Measurements from ENCODE around the gene FBXW10.
"Not testable (repeated sequence)": the region's sequence is repeated elsewhere in the genome, so short reads cannot be mapped to it uniquely, and the experiment has no call there.

FBXW10 gene

GRCh38 chr17:18821430-18821829 is 77.6 kb downstream of the FBXW10 start:
- in situ Hi-C loops (cut with HindIII; ENCODE audit: low sequenced_read_pairs), result not testable (repeated sequence)

DNA sequence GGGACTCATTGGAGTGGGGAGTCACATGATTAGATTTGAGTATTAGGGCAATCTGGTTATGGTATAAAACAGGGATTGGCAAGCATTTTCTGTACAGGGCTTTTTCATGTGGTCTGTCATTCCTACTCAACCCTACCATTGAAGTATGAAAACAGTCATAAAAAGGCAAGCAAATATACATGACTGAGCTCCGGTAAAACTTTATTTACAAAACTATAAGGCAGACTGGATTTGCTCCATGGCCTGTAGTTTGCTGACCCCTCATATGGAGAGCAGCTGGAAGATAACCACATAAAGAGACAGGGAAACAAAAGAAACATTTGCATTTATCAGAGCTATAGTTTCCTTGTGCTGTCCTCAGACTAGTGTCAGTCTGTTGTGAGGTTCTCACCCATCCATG is 83.8 kb downstream of the FBXW10 start:
- in situ Hi-C loops (cut with HindIII; ENCODE audit: low sequenced_read_pairs), result not testable (repeated sequence)

Measured in DLD1 (cell line).